Testis (tissue), 3 donors: ENCODE measurements around the gene SRRM1. TPM values are rescaled to one million over a fixed set of nuclear protein-coding genes. Genes with fewer than 3 reads are reported as not detected.

Experiments used
- DNase-seq: peaks from one replicate; pipeline ENCODE4 v3.0.0-alpha.2; 2019
- H3K27ac ChIP-seq, 2 donors: fragments of 200-600 bp; sonication (generic); one replicate each; pipeline ENCODE4 v1.5.1; 2019
- H3K27me3 ChIP-seq: fragments of 200-600 bp; sonication (generic); one replicate; pipeline ENCODE4 v1.5.1; 2019
- H3K36me3 ChIP-seq: fragments of 200-600 bp; sonication (generic); one replicate; pipeline ENCODE4 v1.5.1; 2017; ENCODE audit warnings: low read depth; ENCODE audit errors: missing control alignments
- H3K4me1 ChIP-seq: fragments of 200-600 bp; sonication (generic); one replicate; pipeline ENCODE4 v1.5.1; 2019
- H3K4me3 ChIP-seq, 2 donors: fragments of 200-600 bp; sonication (generic); one replicate each; pipeline ENCODE4 v1.5.1; 2017 to 2019
- H3K9me3 ChIP-seq: fragments of 200-600 bp; sonication (generic); one replicate; pipeline ENCODE4 v1.5.1; 2017
- CTCF ChIP-seq, 3 experiments: fragments of 450-650 bp in 2 of 3; fragments of 200-600 bp in 1 of 3; sonication (generic) in 1 of 3; IDR thresholded peaks; one replicate each; pipeline ENCODE4 v1.5.1; 2016 to 2019; ENCODE audit warnings: antibody characterized with exemption in 3 of 3, mild to moderate bottlenecking in 2 of 3, moderate library complexity in 1 of 3
- POLR2A ChIP-seq: fragments of 450-650 bp; IDR thresholded peaks from one replicate; pipeline ENCODE4 v1.6.1; 2017; ENCODE audit warnings: antibody characterized with exemption, mild to moderate bottlenecking, moderate library complexity
- WGBS, 2 donors: methylation state at CpG; one replicate each; pipeline ENCODE4 v1.1.5; 2018; 5-methylcytosine and 5-hydroxymethylcytosine counted together
- intact Hi-C: fragments of 100-400 bp; cut with DNase I; formaldehyde crosslinking; loops from one replicate; pipeline ENCODE4 v1.15.1; 2023; ENCODE audit warnings: low total_unique reads
- polyA plus RNA-seq: library from polyadenylated mRNA; stranded (reverse); fragments of 350-450 nt; fragmentation: Illumina TruSeq; extraction: RNeasy Lipid Tissue Mini Kit (QIAGEN cat#74804); gene quantifications from one replicate; pipeline ENCODE4 v1.2.3, GENCODE V29; 2014; ENCODE audit warnings: low read depth, low replicate concordance; ENCODE audit not compliant: insufficient read depth
- total RNA-seq, 2 donors: library from RNA; depleted of rRNA; stranded (reverse); fragments of >200 nt; gene quantifications; one replicate each; pipeline ENCODE4 v1.2.3, GENCODE V29; 2016

The SRRM1 gene
- total and polyA plus RNA-seq, 3 donors from 2014 or later = 91.0 to 235 (median 193) TPM

- intact Hi-C loops = no loop called here
- H3K4me1 ChIP-seq = peaks cover 19% of the 10 kb centered on the region
- peak; percentile 65 for DNase-seq
- TF ChIP-seq POLR2A (no peak), CTCF (IDR thresholded peaks at IDR 0.05) (no peak)
- H3K9me3 ChIP-seq = no peaks in the 10 kb centered on the region
- H3K4me3 ChIP-seq = no peak overlapping the region
- no peak overlapping the region for H3K27ac ChIP-seq
- 54 to 66% methylated on average over 7 of the region's 7 CpGs for WGBS, 2 donors
- no peaks in the 10 kb centered on the region for H3K36me3 ChIP-seq
- H3K27me3 ChIP-seq = no peaks in the 10 kb centered on the region
These were observed 2.8 kb upstream of the SRRM1 start for GRCh38 chr1:24640288-24640687.

GRCh38 chr1:24641646-24642151, 1.4 kb upstream of the SRRM1 start:
- Histone ChIP-seq H3K27me3 (no peaks in the 10 kb centered on the region), H3K4me1 (peaks cover 20% of the 10 kb centered on the region), H3K4me3 (peak overlapping the region; percentile 97 to 99), H3K9me3 (no peaks in the 10 kb centered on the region), H3K27ac (peak overlapping the region; percentile 95 to 97), H3K36me3 (no peaks in the 10 kb centered on the region)
- intact Hi-C loops = no loop called here
- TF ChIP-seq CTCF (IDR thresholded peaks at IDR 0.05) (no peak), POLR2A (no peak)
- WGBS, 2 donors = 6 to 12% methylated on average over 24 of the region's 24 CpGs
- peak; percentile 47 for DNase-seq

- Histone ChIP-seq H3K9me3 (no peaks in the 10 kb centered on the region), H3K36me3 (no peaks in the 10 kb centered on the region), H3K27me3 (no peaks in the 10 kb centered on the region), H3K4me1 (peaks cover 20% of the 10 kb centered on the region), H3K27ac (peak overlapping the region; percentile 95 to 97), H3K4me3 (peak overlapping the region; percentile 97 to 99)
- no peak for DNase-seq
- TF ChIP-seq CTCF (IDR thresholded peaks at IDR 0.05) = no peak
- no peak for TF ChIP-seq POLR2A
- intact Hi-C loops = no loop called here
- WGBS, 2 donors = 0% methylated on average over 21 to 43 of the region's 53 CpGs
These were observed 429 bp downstream of the SRRM1 start for GRCh38 chr1:24643363-24644099.

GRCh38 chr1:24644100-24644384, 940 bp downstream of the SRRM1 start:
- WGBS, 2 donors = 0 to 1% methylated on average over 9 of the region's 9 CpGs
- Histone ChIP-seq H3K27me3 (no peaks in the 10 kb centered on the region), H3K27ac (peak overlapping the region; percentile 95 to 97), H3K4me3 (peak overlapping the region; percentile 97 to 99), H3K9me3 (no peaks in the 10 kb centered on the region), H3K36me3 (no peaks in the 10 kb centered on the region), H3K4me1 (peaks cover 20% of the 10 kb centered on the region)
- intact Hi-C loops = no loop called here
- TF ChIP-seq POLR2A (no peak), CTCF (IDR thresholded peaks at IDR 0.05) (no peak)
- no peak for DNase-seq

GRCh38 chr1:24648919-24649318, 5.8 kb downstream of the SRRM1 start:
- intact Hi-C loops = no loop called here
- no peak for TF ChIP-seq POLR2A
- no peak for TF ChIP-seq CTCF (IDR thresholded peaks at IDR 0.05)
- Histone ChIP-seq H3K4me3 (no peak overlapping the region), H3K27ac (no peak overlapping the region), H3K27me3 (no peaks in the 10 kb centered on the region), H3K9me3 (no peaks in the 10 kb centered on the region), H3K4me1 (peaks cover 13% of the 10 kb centered on the region), H3K36me3 (no peaks in the 10 kb centered on the region)
- WGBS, 2 donors = 93 to 95% methylated on average over 5 of the region's 5 CpGs
- no peak for DNase-seq
